GM19035 (cell line): ENCODE results near the gene DCPS.
"Not testable (repeated sequence)": the region's sequence is repeated elsewhere in the genome, so short reads cannot be mapped to it uniquely, and the experiment has no call there.

ENCODE experiments used
- ATAC-seq: cut with Tn5 transposase; IDR thresholded peaks from one replicate; pipeline ENCODE4 v1.9.1; 2021; ENCODE audit not compliant: unreplicated experiment

The DCPS gene

GRCh38 chr11:126381960-126382359, 78.1 kb downstream of the DCPS start:
- not testable (repeated sequence) for ATAC-seq

DNA sequence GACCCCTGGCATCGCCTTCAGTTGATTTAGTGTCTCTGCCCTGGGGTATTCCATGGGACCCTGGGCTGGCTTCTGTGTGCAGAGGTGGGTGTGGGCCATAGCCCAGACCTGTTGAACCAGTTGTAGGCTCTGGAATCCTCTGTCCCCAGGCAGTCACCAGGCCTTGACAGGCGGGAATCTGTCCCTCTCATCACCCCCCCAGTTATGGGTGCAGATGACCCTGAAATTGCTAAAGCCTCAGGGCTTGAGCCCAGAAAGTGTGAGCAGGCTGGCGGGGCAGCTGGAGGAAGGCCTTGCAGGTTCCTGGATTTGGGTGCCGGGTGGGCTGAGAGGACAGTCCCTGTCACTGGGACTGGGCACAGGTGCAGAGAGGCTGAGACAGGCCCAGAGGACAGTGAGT, 78.8 kb downstream of the DCPS start:
- ATAC-seq: not testable (repeated sequence)

GRCh38 chr11:126383339-126384335, 79.8 kb downstream of the DCPS start:
- no peak for ATAC-seq

- ATAC-seq: no peak
Observed at GRCh38 chr11:126384449-126385070, 80.7 kb downstream of the DCPS start.

DNA sequence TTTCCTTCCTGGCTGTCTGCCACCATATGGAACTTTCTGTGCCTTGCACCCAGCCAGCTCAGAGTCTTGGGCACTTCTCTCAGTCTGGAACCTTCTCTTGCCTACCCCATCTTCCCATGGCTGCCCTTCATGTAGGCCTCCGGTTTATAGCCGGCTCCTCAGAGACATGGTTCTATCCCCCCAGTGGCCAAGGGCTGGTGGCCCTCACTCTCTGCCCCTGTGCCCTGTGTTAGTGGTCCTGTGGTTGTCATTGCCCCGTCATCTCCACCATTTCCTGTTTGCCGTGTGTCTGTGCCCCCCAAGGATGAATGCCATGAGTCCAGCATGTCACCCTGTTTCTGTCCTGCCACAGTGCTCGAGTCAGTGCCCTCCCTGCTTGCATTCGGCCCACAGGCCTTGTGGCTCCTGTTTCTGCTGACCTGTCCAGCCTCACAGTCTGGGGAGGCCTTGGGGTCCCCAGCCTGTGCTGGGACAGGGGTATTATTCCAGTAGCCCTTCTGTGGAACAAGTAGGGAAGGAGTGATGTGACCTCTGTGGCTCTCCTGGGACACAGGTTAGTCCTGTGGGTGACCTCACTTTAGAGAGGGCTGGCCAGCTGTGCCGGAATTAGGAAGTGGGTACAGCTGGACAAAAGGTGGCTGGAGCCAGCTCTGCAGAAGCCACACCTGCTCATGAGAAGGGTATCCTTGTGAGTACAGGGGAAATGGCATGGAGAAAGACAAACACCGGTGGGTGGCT, 82.3 kb downstream of the DCPS start:
- no peak for ATAC-seq

DNA sequence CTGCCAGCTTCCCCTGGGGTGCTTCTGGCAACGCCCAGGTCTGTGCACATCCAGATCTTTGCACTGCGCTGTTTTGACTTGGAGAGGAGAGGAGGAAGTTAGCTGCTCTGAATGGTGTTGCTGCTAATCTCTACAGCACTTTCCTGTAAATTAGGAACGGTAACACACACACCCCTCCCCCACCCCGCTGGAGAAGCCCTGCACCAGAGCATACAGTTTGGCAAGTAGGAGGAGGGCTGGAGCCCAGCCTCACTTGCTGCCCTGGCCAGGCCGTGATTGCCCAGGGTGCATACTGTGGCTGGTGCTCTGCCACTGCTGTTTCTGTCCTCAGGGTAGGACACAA, 82.8 kb downstream of the DCPS start:
- not testable (repeated sequence) for ATAC-seq

- no peak for ATAC-seq
Observed at GRCh38 chr11:126387857-126388256, 84.0 kb downstream of the DCPS start.

GRCh38 chr11:126390272-126390867, 86.5 kb downstream of the DCPS start:
- ATAC-seq: no peak

- no peak for ATAC-seq
Observed at GRCh38 chr11:126391286-126391954, 87.6 kb downstream of the DCPS start.

- peak; percentile 68 for ATAC-seq
Observed at GRCh38 chr11:126391970-126392632, 88.2 kb downstream of the DCPS start.

- no peak for ATAC-seq
Observed at GRCh38 chr11:126392633-126393013, 88.8 kb downstream of the DCPS start.

- ATAC-seq: no peak
Observed at GRCh38 chr11:126393143-126393542, 89.3 kb downstream of the DCPS start.

DNA sequence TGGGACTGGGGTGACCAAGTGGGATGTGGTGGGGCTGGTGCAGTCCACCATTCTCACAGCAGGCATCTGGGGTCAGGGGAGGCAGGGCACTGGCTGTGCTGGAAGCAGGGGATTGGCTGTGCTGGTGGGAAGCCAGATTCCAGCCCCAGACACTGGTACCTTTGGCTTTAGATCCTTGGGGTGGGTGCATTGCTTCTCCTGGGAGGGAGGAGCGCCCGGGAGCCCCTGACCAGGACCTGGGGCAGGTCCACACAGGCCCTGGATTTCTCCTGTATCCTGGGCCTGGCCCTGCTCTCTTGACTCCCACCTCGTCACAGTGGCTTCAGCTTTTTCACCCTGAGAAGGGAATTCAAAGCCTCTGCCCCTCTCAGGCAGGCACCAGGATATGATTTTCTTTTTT, 90.2 kb downstream of the DCPS start:
- ATAC-seq: no peak

DNA sequence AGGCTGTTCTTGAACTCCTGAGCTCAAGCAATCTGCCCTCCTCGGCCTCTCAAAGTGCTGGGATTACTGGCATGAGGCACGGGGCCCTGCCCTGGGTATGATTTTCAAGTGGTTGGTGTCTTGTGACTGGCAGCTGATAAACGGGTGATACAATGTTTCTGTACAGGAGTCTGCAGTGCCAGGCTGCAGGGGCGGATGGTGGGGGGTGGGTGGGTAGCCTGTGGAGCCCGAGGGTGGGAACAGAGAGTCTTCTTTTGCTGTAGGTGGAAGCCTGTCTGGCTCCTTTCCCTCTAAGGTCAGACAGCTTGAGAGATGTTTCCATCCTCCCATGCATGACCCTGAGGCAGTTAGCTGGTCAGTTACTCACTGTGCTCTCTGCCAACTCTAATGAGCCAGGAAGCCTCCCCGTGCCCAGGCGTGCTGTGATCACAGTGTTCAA, 90.8 kb downstream of the DCPS start:
- ATAC-seq: not testable (repeated sequence)
